ENCODE results near the gene TAF3.

The TAF3 gene

GRCh38 chr10:8060704-8061121, 242.4 kb downstream of the TAF3 start:
- no peak for DNase-seq

DNA sequence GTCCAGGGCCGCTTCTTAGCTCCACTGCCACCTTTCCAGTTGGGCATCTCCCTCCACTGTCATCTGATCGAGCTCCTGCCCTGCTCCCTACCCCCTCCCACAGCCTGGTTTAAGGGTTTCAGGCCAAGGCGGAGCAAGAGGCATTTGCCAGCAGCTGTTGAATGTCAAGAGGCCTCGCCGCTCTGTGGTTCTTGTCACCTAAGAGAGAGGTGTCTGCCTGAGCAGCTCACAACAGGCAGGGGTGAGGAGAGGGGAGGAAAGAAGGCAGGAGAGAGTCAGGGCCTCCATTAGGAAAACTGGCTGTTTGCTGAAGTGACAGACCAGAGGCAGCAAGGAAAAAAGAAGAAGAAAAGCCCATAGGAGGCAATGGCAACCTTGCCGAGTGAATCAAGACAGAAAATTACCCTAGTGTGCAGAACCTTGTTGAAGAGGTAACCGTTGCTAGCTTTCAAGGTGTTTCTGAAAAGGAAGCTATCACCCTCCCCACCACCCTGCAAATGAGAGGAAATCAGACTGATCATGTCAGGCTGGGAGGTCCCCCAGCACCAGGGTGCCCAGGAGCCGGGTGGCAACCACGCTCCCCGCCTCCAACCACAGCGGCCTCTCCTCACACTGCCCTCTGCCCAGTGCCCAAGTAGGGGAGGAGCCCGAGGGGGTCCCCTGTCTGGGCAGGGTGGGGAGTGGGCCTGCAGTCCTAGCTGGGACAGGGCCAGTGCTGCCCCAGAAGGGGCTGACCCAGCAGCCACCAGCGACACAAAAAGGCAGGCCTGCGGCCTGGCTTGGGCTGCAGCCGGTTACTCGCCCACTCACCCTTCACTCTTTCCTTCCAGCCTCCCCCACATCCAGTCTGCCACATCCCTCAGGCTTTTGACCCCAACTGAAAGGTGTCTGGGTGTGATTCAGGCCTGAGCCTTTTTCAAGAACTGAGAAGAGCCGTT, 243.2 kb downstream of the TAF3 start:
- no peak for DNase-seq

DNA sequence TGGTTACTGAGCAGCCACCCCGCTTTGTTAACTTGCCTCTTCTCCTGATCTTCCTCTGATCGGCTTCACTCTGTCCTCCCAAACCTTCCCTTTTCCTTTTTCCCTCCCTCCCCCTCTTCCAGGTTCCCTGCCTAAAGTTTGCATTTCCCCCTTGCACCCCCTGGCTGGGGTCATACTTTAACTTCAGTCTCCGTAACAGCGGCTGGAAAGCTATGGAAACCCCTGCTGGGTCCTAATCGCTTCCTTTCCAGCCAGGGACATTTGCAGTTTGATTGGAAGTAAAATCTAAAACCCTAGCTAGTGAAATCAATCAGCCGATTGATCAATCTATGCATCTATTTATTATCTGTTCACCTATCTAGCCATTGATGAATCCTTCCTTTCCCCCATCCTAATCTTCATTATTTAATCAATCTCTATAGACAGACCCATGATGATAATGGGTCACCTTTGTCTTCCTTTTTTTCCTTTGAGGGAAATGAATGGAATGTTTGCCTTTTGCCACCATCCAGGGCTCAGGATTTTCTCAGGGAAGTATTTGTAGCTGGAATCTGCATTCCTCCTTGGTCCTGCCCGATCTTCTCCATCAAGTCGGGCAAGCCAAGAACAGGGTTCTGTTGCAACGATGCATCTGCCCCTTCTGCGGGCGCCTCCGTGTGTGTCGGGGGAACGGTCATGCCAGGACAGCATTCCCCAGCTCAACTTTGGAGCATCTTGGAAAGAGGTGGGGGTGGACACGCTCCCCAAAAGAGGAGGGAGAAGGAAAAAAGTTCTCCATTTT, 245.0 kb downstream of the TAF3 start:
- no peak for DNase-seq

DNA sequence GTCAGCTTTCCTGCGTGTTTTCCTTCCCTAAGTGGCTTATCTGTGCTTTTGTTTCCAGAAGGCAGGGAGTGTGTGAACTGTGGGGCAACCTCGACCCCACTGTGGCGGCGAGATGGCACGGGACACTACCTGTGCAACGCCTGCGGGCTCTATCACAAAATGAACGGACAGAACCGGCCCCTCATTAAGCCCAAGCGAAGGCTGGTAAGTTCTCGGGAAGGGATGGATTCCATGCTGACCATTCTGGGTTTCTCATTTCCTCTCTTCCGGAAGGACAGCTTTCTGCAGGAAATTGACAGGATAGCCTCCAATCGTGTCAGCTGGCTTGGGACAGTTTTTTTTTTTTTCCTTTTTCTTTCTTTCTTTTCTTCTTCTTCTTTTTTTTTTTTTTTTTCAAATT, 245.6 kb downstream of the TAF3 start:
- DNase-seq = no peak

DNA sequence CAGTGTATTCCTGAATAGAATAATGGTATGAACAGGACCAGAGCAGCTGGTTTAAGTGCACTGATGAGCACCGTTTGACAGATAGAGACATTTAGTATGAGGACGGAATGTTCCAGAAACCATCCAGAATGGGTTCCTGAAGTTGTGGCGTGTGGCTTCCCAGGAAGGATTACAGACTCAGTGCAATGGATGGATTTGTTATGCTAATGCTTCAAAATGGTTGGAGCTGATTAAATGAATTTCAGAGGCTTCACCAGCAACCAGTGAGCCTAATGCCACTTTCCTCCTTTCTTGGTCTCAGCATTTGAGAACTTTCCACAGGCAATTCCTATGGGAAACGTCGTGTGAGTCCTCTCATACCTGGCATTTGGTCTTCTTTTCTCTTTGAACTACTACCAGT, 246.1 kb downstream of the TAF3 start:
- no peak for DNase-seq

- no peak for DNase-seq
These were observed 247.3 kb downstream of the TAF3 start for GRCh38 chr10:8065651-8066050.

DNA sequence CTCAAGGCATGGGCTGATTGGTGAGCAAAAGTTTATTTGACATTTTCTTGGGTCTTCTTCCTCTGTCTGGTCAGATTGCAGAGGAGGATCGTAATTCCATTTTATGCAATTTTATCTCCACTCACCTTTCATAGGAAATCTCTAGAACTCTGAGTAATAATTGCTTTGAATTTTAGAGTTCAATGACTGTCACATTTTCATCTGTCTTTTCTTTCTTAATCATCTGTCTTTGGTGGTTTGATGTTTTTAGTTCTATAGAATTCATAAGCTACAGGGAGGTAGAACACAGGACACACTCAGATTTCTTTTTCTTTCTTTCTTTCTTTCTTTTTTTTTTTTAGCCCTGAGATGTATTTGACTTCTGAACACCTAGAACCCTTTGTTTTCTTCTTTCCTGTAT, 247.8 kb downstream of the TAF3 start:
- no peak for DNase-seq

All from SHP77 treated with DMSO at 0.1 percent for 48 hours (cell line).